Dedifferentiated amniotic fluid mesenchymal stem cell (primary cell): ENCODE data around the gene CALN1.

ENCODE experiments used
- DNase-seq: peaks from one replicate; pipeline ENCODE4 v3.0.0-alpha.2; 2016; ENCODE audit errors: extremely low spot score

The CALN1 gene

GRCh38 chr7:71801976-71802375, 610.2 kb downstream of the CALN1 start:
- no peak for DNase-seq

- no peak for DNase-seq
Measured at GRCh38 chr7:71800321-71800720, 611.8 kb downstream of the CALN1 start.

GRCh38 chr7:71795410-71795809, 616.7 kb downstream of the CALN1 start:
- DNase-seq: no peak

GRCh38 chr7:71793251-71793650, 618.9 kb downstream of the CALN1 start:
- DNase-seq: no peak

GRCh38 chr7:71787513-71787912, 624.6 kb downstream of the CALN1 start:
- DNase-seq: no peak

- DNase-seq: no peak
Measured at GRCh38 chr7:71785216-71785615, 626.9 kb downstream of the CALN1 start.

- no peak for DNase-seq
Measured at GRCh38 chr7:71784781-71785180, 627.4 kb downstream of the CALN1 start.

- DNase-seq: no peak
Measured at GRCh38 chr7:71784180-71784579, 628.0 kb downstream of the CALN1 start.

GRCh38 chr7:71783779-71784178, 628.4 kb downstream of the CALN1 start:
- no peak for DNase-seq

GRCh38 chr7:71782051-71782450, 630.1 kb downstream of the CALN1 start:
- no peak for DNase-seq

- DNase-seq: no peak
Measured at GRCh38 chr7:71780282-71780681, 631.9 kb downstream of the CALN1 start.

- DNase-seq: no peak
Measured at GRCh38 chr7:71777278-71777677, 634.9 kb downstream of the CALN1 start.

GRCh38 chr7:71776726-71777125, 635.4 kb downstream of the CALN1 start:
- DNase-seq: no peak

- DNase-seq: no peak
Measured at GRCh38 chr7:71775648-71776047, 636.5 kb downstream of the CALN1 start.

GRCh38 chr7:71772779-71773178, 639.4 kb downstream of the CALN1 start:
- no peak for DNase-seq

- no peak for DNase-seq
Measured at GRCh38 chr7:71770269-71770907, 641.8 kb downstream of the CALN1 start.

- no peak for DNase-seq
Measured at GRCh38 chr7:71769326-71769725, 642.8 kb downstream of the CALN1 start.

- no peak for DNase-seq
Measured at GRCh38 chr7:71768450-71768849, 643.7 kb downstream of the CALN1 start.

- DNase-seq: no peak
Measured at GRCh38 chr7:71766016-71766415, 646.1 kb downstream of the CALN1 start.

GRCh38 chr7:71761336-71761735, 650.8 kb downstream of the CALN1 start:
- no peak for DNase-seq

GRCh38 chr7:71754828-71755227, 657.3 kb downstream of the CALN1 start:
- no peak for DNase-seq

- no peak for DNase-seq
Measured at GRCh38 chr7:71753956-71754664, 658.0 kb downstream of the CALN1 start.

GRCh38 chr7:71753236-71753635, 658.9 kb downstream of the CALN1 start:
- no peak for DNase-seq
